DMS114 treated with DMSO at 0.1 percent for 48 hours (cell line): ENCODE measurements around the gene SLC25A28.

ENCODE experiments used
- DNase-seq: peaks from one replicate; lab custom pipeline; 2025; ENCODE audit not compliant: unreplicated experiment; lab: John Stamatoyannopoulos, UW

The SLC25A28 gene

DNA sequence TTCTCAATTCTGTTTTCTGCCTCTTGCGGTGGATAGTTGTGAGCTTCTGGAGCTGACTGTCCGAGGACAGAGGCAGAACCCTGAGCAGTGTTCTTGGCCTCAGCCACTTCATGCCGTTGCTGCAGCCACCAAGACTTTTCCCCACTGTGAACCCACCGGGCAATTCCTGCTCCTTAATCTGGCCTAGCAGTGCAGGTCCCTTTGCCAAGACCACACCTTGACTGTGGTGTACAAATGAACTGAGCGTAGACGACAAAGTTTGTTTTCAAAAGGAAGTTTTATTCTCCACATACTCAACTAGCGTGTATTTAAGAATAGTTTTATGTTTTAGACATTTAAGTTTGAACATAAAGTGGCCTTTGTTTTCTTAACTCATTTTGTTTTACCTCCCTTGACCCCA is 29.4 kb downstream of the SLC25A28 start:
- DNase-seq, result no peak

GRCh38 chr10:99583687-99584086 is 36.6 kb downstream of the SLC25A28 start:
- DNase-seq, result no peak

DNA sequence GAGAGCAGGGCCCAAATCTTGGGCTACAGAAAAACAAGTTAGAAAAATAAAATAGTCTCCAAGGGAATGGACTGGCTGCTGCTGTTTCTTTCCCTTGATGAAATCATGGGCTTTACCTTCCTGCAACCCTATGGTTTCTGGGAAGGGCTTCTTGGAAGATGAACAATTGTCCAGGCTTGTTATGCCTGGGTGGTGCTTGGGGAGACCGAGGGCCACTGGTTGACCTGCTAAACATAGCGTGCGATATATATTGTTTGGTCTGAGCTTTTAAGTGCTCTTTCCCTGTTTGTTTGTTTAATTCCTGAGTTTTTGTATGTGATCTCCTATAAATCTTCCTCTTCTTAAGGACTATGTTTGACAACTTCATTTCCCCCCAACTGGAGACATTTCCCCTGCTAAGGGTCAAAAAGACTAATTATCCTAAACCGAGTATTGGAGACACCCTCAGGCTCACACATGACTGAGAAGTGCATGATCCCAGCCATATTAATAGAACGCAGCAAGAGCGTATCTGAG is 37.9 kb downstream of the SLC25A28 start:
- no peak for DNase-seq

DNA sequence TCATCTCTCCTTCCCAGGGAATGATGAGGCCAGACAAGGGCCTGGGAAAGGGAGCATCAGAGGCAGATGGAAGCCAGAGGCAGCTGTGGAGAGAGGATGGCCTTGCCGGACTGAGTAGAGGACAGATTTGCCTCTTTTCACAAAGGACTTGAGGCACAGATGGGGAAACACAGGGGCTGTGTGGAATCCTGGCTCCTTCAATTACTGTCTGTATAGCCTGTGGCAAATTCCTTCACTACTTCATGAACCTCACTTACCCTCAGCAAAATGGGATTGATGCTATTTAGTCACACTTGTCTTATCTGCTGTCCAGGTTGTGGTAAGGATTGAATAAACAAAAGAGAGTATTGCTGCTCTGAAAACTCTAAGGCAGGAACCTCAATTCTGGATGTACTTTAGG is 40.3 kb downstream of the SLC25A28 start:
- DNase-seq, result no peak

- no peak for DNase-seq
Measured at GRCh38 chr10:99573790-99574189, 46.4 kb downstream of the SLC25A28 start.

- DNase-seq, result no peak
Measured at GRCh38 chr10:99571816-99572215, 48.4 kb downstream of the SLC25A28 start.

DNA sequence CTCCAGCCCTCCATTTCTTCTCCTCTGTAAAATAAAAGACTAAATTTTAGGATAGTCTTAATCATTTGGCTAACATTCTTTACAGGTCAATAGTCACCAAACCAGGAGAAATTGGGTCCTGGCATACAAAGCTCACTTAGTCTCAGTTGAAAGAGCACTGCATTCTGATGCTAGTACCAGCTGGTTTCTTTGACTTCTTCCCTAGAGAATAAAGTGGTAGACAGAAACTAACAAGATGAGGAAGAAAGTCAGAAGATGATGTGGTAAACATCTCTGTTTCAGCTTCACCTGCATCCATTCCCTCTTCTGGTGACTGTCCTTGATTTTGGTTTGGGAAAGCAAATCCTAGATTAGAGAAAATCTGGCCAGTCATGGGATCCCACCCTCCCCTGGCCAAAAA is 50.3 kb downstream of the SLC25A28 start:
- no peak for DNase-seq

DNA sequence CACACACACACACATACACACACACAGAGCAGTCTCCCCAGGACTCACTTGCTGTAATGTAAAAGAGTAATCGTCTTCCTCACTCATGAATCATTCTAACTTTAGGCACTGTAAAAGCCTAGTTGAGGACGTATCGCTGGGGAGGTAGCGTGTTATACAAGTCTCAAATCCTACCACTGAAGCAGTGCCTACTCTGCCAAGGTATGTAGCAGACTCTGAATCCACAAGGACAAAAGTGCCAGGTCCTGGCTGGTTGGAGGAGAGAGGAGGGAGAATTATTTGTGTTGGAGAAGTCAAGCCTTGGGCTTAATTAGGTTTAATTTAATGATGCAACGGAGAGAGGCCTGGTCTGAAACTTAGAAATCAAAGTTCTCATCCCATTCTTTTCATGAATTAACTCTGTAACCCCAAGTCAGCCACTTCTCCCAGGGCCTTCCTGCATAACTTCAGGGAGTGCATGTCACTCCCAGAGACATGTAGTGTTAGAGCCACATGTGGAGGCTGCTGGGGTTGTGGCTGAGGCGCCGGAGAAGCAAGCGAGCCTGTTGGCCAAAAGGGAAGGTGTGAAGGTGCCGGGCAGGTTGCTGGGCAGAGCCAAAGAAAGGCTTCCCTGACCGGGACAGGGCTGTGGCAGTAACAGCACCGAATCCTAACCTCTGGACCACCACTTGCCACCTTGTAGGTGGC is 50.8 kb downstream of the SLC25A28 start:
- no peak for DNase-seq

- DNase-seq, result no peak
Measured at GRCh38 chr10:99565166-99565565, 55.1 kb downstream of the SLC25A28 start.

GRCh38 chr10:99564361-99564760 is 55.9 kb downstream of the SLC25A28 start:
- no peak for DNase-seq

DNA sequence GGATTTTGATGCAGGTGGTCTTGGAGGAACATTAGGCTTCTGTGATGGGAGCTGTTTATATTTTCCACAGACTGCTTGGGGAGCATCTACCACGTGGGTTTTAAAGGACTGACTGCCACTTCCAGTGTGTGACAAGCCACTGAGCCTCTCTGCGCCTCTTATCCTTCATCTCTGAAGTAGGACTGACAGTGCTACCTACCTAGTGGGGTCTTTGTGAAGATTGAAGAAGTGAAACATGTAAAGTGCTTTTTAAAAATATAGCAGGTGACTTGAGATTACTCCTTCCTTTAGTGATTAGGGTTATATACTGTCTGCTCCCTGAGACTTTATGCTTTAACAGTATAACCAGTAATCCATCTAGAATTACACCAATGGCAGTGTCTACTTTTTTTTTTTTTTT is 57.6 kb downstream of the SLC25A28 start:
- DNase-seq, result no peak
